Left ventricle myocardium inferior (tissue), 1 donor: ENCODE data around the gene TACC3. TPM values are rescaled to one million over a fixed set of nuclear protein-coding genes. Genes with fewer than 3 reads are reported as not detected.

Experiments
- DNase-seq: peaks from one replicate; pipeline ENCODE4 v3.0.0-alpha.2; 2020
- H3K27ac ChIP-seq: fragments of 200-600 bp; replicated peaks from 2 replicates; pipeline ENCODE4 v1.8.0; 2021
- H3K27me3 ChIP-seq: fragments of 200-600 bp; 2 replicates; pipeline ENCODE4 v1.8.0; 2021; ENCODE audit warnings: low read depth
- H3K36me3 ChIP-seq: fragments of 200-600 bp; 2 replicates; pipeline ENCODE4 v1.8.0; 2021
- H3K4me1 ChIP-seq: fragments of 200-600 bp; 2 replicates; pipeline ENCODE4 v1.8.0; 2021
- H3K4me3 ChIP-seq: fragments of 200-600 bp; 2 replicates; pipeline ENCODE4 v1.8.0; 2021; ENCODE audit warnings: mild to moderate bottlenecking, moderate library complexity
- H3K9me3 ChIP-seq: fragments of 200-600 bp; replicated peaks from 2 replicates; pipeline ENCODE4 v1.8.0; 2021
- intact Hi-C: fragments of 100-400 bp; cut with micrococcal nuclease; formaldehyde crosslinking; loops from one replicate; pipeline ENCODE4 v1.11.0; 2022
- total RNA-seq: library from RNA; stranded (reverse); fragmentation: NEBNext Ultra II Directional; extraction: Animal tissue kit (Norgen Biotek cat#: 25700); gene quantifications from one replicate; pipeline ENCODE4 v1.2.1, GENCODE V29; 2021
- TF ChIP-seq, protein P1 (sequence below): fragments of 200-600 bp; IDR thresholded peaks from 2 replicates; pipeline ENCODE4 v1.8.0; 2021; ENCODE audit warnings: antibody characterized with exemption, mild to moderate bottlenecking, borderline replicate concordance
- donor health status: DM: no; HTN: yes; CAD: no; lungs with severe emphysema.

The TACC3 gene
- total RNA-seq, 1 donor from 2014 or later = 5.8 TPM

DNA sequence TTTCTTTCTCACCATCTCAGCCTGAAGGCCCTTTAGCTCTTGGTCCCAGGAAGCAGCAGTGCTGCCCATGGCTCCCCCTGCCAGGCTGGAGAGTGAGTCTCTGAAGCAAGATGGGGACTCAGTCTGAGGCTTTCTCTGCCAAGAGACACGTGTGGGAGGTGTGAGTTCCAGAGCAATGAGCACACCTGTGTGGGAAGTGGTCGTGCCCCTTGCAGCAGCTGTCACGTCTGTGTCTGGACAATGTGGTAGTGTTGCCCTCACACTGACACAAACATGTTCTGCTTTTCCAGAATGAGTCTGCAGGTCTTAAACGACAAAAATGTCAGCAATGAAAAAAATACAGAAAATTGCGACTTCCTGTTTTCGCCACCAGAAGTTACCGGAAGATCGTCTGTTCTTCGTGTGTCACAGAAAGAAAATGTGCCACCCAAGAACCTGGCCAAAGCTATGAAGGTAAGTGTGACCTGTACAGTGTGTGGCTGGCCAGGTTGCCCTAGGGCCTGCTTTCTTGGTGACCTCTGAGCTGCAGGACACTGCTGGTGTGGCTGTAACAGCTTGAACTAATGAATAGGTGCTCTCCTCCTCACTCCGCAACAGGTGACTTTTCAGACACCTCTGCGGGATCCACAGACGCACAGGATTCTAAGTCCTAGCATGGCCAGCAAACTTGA lies 1.9 kb downstream of the TACC3 start:
- Histone ChIP-seq H3K9me3 (no peaks in the 10 kb centered on the region), H3K36me3 (peaks cover 16% of the 10 kb centered on the region), H3K27me3 (no peaks in the 10 kb centered on the region), H3K4me1 (peaks cover 62% of the 10 kb centered on the region), H3K4me3 (no peak overlapping the region), H3K27ac (peak overlapping the region; percentile 58)
- TF ChIP-seq, protein P1, sequence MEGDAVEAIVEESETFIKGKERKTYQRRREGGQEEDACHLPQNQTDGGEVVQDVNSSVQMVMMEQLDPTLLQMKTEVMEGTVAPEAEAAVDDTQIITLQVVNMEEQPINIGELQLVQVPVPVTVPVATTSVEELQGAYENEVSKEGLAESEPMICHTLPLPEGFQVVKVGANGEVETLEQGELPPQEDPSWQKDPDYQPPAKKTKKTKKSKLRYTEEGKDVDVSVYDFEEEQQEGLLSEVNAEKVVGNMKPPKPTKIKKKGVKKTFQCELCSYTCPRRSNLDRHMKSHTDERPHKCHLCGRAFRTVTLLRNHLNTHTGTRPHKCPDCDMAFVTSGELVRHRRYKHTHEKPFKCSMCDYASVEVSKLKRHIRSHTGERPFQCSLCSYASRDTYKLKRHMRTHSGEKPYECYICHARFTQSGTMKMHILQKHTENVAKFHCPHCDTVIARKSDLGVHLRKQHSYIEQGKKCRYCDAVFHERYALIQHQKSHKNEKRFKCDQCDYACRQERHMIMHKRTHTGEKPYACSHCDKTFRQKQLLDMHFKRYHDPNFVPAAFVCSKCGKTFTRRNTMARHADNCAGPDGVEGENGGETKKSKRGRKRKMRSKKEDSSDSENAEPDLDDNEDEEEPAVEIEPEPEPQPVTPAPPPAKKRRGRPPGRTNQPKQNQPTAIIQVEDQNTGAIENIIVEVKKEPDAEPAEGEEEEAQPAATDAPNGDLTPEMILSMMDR = no peak
- no peak for DNase-seq
- intact Hi-C loops = loop anchor here (10.0 kb wide), 1 partner anchor 368 kb away; no protein-coding TSS in a partner anchor

DNA sequence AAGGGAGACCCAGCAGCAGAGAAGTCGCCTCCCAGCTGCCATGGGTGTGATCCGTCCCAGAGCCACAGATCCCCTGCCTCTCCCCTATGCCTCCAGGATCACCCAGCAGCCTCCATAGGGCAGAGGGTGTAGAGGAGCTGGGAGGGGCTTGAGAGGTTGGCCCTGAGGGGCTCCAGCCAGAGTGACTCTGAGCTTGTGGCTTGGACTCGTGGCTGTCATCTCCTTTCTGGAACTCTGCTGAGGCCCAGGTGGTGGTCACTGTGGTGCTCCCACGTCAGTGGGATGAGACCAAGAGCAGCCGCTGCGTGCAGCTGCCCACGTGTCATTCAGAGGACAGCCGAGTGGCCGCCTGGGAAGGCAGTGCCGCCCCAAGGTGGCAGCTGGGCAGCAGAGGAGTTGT lies 4.2 kb downstream of the TACC3 start:
- Histone ChIP-seq H3K36me3 (peaks cover 20% of the 10 kb centered on the region), H3K4me3 (no peak overlapping the region), H3K27me3 (no peaks in the 10 kb centered on the region), H3K9me3 (no peaks in the 10 kb centered on the region), H3K27ac (no peak overlapping the region), H3K4me1 (peaks cover 56% of the 10 kb centered on the region)
- TF ChIP-seq, protein P1 = no peak
- intact Hi-C loops = loop anchor here (5.0 to 10.0 kb wide), 2 partner anchors 33 to 371 kb away; no protein-coding TSS in a partner anchor
- peak; percentile 12 for DNase-seq

DNA sequence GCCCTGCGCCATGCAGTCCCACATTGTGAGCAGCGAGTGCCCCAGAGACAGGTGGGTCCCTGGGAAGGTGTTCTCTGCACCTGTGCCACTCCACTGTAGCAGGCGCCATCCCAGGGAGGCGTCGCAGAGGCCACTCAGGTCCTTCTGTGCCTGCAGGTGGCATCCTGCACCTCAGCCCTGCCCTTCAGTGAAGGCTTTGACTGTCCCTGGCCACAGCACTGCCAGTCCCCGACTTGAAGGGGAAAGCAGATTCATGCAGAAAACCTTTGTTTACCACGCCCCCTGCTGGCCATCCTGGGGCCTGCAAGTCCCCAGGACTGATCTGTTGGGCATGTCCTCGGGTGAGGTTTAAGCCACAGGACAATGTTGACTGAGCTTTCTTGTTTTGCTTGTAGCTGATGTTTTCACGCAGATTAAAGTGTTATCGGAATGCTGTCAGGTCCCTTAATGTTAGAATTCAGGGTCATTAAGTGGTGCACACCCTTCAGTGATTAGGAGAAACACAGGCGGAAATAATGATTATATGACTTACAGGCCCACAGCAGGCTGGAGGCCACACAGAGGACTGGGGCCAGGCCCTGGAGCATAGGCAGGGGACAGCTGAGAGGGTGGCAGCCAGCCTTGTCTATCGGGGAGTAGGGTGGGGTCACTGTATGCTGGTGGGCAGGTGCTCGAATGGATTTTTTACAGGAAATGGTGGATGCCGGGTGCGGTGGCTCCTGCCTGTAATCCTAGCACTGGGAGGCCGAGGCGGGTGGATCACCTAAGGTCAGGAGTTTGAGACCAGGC lies 5.0 kb downstream of the TACC3 start:
- TF ChIP-seq, protein P1 = no peak
- H3K4me3 ChIP-seq = no peak overlapping the region
- peak overlapping the region; percentile 75 for H3K27ac ChIP-seq
- intact Hi-C loops = loop anchor here (5.0 to 10.0 kb wide), 2 partner anchors 34 to 372 kb away; no protein-coding TSS in a partner anchor
- H3K9me3 ChIP-seq = no peaks in the 10 kb centered on the region
- H3K36me3 ChIP-seq = peaks cover 29% of the 10 kb centered on the region
- peak; percentile 90 for DNase-seq
- no peaks in the 10 kb centered on the region for H3K27me3 ChIP-seq
- H3K4me1 ChIP-seq = peaks cover 50% of the 10 kb centered on the region

DNA sequence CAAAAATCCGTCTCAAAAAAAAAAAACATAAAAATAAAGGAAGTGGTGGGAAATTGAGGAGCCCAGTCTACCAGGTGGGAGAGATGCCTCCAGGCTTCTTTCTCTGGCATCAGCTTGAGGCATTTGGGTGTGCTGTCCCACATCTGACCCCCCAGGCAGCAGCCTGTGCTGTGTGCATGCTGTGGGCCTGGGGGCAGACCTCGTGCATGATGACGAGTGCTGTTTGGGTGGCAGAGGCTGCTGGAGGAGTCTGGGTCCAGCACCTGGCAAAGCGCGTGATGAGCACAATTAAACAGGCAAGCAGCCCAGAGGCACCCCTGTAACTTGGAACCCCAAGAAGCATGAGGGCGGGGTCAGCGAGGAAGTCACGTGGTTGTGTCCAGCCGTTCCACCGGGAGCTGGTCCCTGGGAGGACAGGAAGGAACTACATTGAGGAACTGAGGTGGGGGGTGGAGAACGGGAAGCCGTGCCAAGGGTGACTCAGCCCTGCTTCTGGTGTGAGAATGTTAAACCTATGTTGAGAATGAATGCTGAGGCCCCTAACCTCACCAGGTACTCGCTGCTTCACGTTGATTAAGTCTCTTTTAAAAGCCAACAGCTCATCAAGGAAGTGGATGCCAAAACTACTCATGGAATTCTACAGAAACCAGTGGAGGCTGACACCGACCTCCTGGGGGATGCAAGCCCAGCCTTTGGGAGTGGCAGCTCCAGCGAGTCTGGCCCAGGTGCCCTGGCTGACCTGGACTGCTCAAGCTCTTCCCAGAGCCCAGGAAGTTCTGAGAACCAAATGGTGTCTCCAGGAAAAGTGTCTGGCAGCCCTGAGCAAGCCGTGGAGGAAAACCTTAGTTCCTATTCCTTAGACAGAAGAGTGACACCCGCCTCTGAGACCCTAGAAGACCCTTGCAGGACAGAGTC lies 6.1 kb downstream of the TACC3 start:
- peak; percentile 83 for DNase-seq
- Histone ChIP-seq H3K9me3 (no peaks in the 10 kb centered on the region), H3K27ac (peak overlapping the region; percentile 75), H3K4me1 (peaks cover 39% of the 10 kb centered on the region), H3K4me3 (peak overlapping the region; percentile 60), H3K27me3 (no peaks in the 10 kb centered on the region), H3K36me3 (peaks cover 37% of the 10 kb centered on the region)
- intact Hi-C loops = loop anchor here (5.0 to 10.0 kb wide), 2 partner anchors 35 to 373 kb away; no protein-coding TSS in a partner anchor
- TF ChIP-seq, protein P1 = no peak
